ENCODE measurements around the gene IKZF3.

DNA sequence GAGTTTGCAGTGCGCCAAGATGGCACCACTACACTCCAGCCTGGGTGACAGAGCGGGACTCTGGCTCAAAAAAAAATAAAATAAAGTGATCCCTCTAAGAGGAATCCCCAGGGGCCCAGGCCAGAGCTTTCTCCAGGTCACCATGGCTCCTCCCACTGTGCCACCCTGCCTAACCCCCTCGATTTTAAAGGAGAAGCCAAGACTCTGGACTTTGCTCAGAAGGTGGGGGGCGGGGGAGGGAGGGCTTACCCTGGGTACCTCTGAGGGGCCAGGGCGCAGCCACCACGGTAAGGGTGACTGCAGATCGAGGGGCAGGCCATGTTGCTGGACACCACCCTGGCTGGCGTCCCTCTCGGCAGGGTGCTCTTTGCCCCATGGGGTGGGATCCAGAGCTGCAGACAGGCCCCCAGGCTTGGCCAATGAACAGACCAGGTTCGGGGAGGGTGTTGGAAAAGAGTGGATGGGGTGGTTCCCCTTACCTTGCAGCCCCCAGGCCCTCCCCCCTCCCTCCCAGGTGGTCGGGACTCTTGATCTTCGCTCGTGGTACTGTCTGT, 126.8 kb downstream of the IKZF3 start:
- TF ChIP-seq CTCF (IDR thresholded peaks at IDR 0.05; ENCODE audit: insufficient read depth, low read depth, low read length) (no peak), EZH2 (IDR thresholded peaks at IDR 0.05; ENCODE audit: insufficient read depth, low read length) (no peak)
